ENCODE results near the gene YTHDF1. TPM values are rescaled to one million over a fixed set of nuclear protein-coding genes. Genes with fewer than 3 reads are reported as not detected.

Gene YTHDF1
- total RNA-seq, 6 experiments from 2014 or later: 35.4 to 40.0 (median 37.2) TPM

DNA sequence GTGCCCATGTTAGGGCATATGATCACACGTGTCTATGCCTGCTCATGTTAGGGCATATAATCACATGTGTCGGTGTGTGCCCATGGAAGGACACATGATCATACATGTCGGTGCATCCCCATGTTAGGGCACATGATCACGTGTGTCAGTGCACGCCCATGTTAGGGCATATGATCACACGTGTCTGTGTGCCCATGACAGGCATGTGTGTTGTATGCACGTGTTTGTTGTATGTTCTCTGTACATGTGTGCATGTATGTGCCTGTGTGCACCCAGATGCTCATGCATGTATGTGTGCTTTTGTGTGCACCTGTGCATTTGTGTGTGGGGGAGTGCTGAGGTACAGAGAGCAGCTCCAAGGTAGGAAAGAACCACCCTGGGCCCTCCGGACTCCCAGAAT, 29.8 kb downstream of the YTHDF1 start:
- no peak overlapping the region for H3K27ac Mint-ChIP-seq

DNA sequence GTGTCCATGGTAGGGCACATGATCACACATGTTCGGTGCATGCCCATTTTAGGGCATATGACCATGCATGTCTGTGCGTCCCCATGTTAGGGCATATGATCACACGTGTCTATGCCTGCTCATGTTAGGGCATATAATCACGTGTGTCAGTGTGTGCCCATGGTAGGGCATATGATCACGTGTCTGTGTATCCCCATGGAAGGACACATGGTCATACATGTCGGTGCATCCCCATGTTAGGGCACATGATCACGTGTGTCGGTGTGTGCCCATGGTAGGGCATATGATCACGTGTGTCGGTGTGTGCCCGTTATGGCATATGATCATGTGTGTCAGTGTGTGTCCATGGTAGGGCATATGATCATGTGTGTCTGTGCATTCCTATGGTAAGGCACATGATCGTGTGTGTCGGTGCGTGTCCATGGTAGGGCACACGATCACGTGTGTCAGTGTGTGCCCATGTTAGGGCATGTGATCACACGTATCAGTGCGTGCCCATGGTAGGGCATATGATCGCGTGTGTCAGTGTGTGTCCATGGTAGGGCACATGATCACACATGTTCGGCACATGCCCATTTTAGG, 30.6 kb downstream of the YTHDF1 start:
- Mint-ChIP-seq H3K4me3 (no peak overlapping the region), H3K4me1 (ENCODE audit: low read depth) (no peaks in the 10 kb centered on the region), H3K9me3 (no peaks in the 10 kb centered on the region; the same call in 1 of the 2 replicates), H3K27me3 (ENCODE audit: insufficient read depth) (peaks cover 6% of the 10 kb centered on the region), H3K36me3 (ENCODE audit: low read depth) (no peaks in the 10 kb centered on the region), H3K27ac (no peak overlapping the region)
- no peak for DNase-seq
- TF ChIP-seq CTCF (IDR thresholded peaks at IDR 0.05): no peak

More for the DNA sequence above, 29.8 kb downstream of the YTHDF1 start:
- DNase-seq: no peak
- Mint-ChIP-seq H3K9me3 (no peaks in the 10 kb centered on the region; the same call in 1 of the 2 replicates), H3K4me1 (ENCODE audit: low read depth) (no peaks in the 10 kb centered on the region), H3K36me3 (ENCODE audit: low read depth) (no peaks in the 10 kb centered on the region), H3K4me3 (no peak overlapping the region), H3K27me3 (ENCODE audit: insufficient read depth) (peaks cover 5% of the 10 kb centered on the region)
- TF ChIP-seq CTCF (IDR thresholded peaks at IDR 0.05): no peak

DNA sequence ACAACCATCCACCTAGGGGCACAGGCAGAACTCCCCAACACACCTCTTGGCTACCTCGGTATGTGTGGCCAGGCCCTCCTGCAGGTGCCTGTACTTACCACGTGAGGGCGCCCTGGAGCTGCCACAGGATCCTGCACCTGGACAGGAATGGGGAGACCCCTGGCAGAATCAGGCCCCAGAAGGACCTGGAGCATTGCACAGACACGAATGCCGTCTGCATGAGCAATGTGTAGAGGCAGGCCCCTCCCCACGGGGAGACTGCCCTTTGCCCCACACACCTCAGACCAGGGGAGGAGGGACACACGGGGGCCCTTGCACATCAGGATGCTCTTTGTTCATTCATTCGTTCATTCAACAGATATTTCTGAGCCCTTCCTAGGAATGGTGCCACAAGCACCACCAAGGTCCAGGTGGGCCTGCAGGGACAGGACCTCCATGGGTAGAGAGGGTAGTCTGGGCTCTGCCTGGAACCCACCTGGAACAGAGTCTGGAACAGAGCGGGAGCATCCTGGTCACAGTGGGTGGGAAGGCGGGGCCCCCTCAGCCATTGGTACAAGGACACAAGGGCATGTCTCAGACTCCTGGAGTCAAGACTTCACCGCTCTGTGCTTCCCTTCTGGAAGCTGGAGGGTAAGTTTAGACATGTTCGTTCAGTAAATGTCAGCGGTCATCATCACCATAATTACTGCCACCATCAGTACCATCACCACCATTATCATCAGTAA, 32.3 kb downstream of the YTHDF1 start:
- peaks cover 11% of the 10 kb centered on the region for H3K27me3 Mint-ChIP-seq (ENCODE audit: insufficient read depth)
- no peak overlapping the region for H3K27ac Mint-ChIP-seq
- no peak for DNase-seq
- H3K4me1 Mint-ChIP-seq (ENCODE audit: low read depth): no peaks in the 10 kb centered on the region
- peak; percentile 92 for TF ChIP-seq CTCF (IDR thresholded peaks at IDR 0.05)
- H3K36me3 Mint-ChIP-seq (ENCODE audit: low read depth): no peaks in the 10 kb centered on the region
- no peaks in the 10 kb centered on the region; the same call in 1 of the 2 replicates for H3K9me3 Mint-ChIP-seq
- no peak overlapping the region for H3K4me3 Mint-ChIP-seq

DNA sequence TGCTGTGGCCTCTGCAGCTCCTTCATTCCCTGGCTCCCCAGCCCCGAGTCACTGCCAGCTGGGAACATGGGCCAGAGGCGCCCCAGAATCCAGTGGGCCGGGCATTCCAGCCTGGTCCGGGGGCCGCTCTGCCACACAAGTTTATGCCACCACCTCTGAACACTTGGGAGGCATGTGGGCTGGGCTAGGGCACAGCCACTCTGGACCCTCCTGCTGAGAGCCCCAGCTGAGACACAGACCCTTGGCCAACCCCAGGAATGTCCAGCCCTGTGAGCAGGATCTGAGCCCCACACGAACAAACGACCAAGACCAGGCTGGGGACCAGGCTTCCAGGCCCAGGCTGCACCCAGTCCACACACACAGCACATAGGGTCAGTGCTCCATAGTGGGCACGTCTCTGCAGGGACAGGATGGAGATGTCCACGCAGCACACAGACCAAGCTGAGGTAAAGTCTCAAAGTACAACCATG, 33.0 kb downstream of the YTHDF1 start:
- Mint-ChIP-seq H3K27me3 (ENCODE audit: insufficient read depth) (peaks cover 9% of the 10 kb centered on the region), H3K4me3 (no peak overlapping the region), H3K9me3 (no peaks in the 10 kb centered on the region; the same call in 1 of the 2 replicates), H3K4me1 (ENCODE audit: low read depth) (no peaks in the 10 kb centered on the region), H3K36me3 (ENCODE audit: low read depth) (no peaks in the 10 kb centered on the region), H3K27ac (no peak overlapping the region)
- no peak for DNase-seq
- TF ChIP-seq CTCF (IDR thresholded peaks at IDR 0.05): no peak

GRCh38 chr20:63182425-63182824, 33.5 kb downstream of the YTHDF1 start:
- Mint-ChIP-seq H3K4me1 (ENCODE audit: low read depth) (no peaks in the 10 kb centered on the region), H3K4me3 (no peak overlapping the region), H3K27ac (no peak overlapping the region), H3K9me3 (no peaks in the 10 kb centered on the region; the same call in 1 of the 2 replicates), H3K36me3 (ENCODE audit: low read depth) (no peaks in the 10 kb centered on the region), H3K27me3 (ENCODE audit: insufficient read depth) (peaks cover 10% of the 10 kb centered on the region)
- TF ChIP-seq CTCF (IDR thresholded peaks at IDR 0.05): no peak
- DNase-seq: no peak
